GM23338 (cell line): Measurements from ENCODE around the gene DGKG.

ENCODE experiments used
- CTCF ChIP-seq, 2 experiments: fragments of 200-600 bp in 1 of 2; sonication (generic) in 1 of 2; conservative IDR thresholded peaks; 2 replicates each; pipeline versions ENCODE4 v1.5.1 to v1.6.1; 2016 to 2017; ENCODE audit warnings: antibody characterized with exemption in 2 of 2, low read depth in 2 of 2, mild to moderate bottlenecking in 2 of 2, moderate library complexity in 1 of 2
- ETS1 ChIP-seq: IDR thresholded peaks from 2 replicates; pipeline ENCODE4 v1.6.1; 2016; ENCODE audit warnings: antibody characterized with exemption

DNA sequence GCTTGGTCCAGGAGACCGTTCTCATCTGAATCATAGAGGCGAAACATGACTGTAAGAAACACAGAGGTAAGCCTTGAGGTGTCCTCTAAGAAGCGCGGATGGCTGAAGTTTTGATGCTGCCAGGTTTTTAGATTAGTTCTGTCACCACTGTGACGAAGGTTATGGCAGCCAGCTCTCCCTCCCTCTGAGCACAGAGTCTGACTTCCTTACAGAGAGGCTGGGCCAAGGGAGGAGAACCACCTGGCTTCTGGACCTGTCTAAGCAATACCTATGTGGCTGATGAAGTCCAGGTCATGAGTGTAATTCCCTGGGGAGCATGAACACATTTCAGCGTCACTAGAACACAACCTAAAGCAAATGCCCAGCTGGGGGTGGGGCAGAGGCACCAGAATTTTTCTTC, 77.4 kb downstream of the DGKG start:
- TF ChIP-seq CTCF (conservative IDR thresholded peaks at IDR 0.05; ENCODE audit: low read depth in 2 of 2) (no peak), ETS1 (no peak)
